Measurements from ENCODE around the gene NOS1.
"Not testable (repeated sequence)": the region's sequence is repeated elsewhere in the genome, so short reads cannot be mapped to it uniquely, and the experiment has no call there.

The NOS1 gene

DNA sequence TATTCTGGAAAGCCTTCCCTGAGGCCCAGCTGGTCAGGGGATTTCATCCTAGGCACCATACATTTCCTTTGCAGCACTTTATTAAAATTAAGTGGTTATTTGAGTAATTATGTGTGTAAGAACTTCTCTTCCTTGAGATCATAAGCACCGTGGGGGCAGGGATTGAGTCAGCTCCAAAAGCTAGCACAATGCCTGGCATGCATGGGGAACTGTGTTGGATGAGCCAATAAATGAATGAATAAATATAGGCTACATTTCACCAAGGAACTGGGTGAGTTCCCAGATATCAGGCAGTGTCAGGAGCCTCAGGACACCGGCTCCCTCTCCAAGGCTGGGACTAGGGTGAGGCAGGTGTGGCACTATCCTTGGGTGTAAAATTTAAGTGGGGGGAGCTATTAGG lies 88.3 kb downstream of the NOS1 start:
- DNase-seq (ENCODE audit: low read depth, low spot score): no peak

DNA sequence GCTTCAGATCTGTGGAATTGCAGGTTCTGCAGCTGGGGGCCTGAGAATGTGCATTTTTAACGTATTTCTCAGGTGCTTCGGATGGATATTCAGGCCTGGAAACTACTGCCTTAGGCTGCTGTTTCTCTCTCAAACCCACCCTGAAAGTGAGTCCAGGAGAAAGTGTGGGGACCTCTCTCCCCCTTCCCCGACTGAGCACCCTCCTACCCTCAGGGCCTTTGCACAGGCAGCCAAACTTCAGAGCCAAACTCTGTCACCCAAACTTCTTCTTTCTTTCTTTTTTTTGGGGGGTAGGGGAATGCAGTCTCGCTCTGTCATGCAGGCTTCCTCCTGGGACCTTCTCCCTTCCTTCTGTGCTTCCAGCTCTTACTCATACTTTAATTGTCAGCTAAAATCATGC lies 88.7 kb downstream of the NOS1 start:
- no peak for DNase-seq (ENCODE audit: low read depth, low spot score)

DNA sequence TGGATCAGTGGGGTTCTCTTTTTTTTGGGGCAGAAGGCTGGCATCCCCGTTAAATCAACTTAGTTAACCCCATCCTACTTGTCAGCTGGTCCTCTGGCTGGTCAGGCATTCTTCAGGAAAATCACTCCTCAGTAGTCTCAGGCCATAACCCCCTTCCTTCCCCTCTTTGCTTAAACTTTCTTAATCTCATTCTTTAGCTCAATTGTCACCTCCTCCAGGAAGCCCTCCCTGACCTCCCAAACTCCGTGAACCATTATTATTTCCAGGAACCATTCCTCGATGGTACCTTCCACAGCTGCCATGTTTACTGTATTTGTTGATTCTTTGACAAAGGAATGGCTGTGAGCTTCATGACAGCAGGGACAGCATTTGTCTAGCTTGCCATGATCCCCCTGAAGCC lies 98.7 kb downstream of the NOS1 start:
- no peak for DNase-seq (ENCODE audit: low read depth, low spot score)

DNA sequence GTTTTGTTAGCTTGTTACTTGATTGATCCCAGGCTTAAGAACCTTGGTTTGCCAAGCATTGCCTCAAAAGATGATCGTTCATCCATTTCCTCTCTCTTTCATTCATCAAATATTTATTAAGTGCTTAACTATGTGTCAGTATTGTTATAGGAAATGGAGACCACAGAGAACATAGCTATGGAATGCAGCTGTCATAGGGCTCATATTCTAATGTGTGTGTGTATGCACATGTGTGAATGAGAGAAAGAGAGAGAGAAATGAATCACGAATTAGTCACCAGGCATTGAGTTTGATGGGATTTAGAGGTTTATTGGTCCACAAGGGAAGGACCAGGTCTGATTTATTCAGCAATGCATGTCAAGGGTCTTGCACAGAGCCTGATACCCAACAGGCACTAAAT lies 100.2 kb downstream of the NOS1 start:
- DNase-seq (ENCODE audit: low read depth, low spot score): no peak

DNA sequence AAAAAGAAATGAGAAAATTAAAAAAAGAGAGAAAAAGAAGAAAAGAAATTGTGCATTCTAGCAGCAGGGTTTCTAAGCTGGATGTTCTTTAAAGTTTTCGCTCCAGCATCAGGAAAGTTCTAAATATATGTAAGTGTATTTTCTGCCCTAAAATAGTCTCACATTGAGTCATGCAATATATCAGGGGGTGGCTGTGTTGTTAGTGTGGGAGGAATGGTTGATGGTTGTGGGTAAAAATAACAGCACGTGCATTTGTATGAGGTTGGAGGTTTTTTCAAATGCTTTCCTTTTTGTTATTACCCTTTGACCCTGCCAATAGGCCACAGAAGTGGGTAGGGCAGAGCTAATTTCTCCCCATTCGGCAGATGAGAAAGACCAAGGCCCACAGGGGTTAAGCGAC lies 106.0 kb downstream of the NOS1 start:
- no peak for DNase-seq (ENCODE audit: low read depth, low spot score)

DNA sequence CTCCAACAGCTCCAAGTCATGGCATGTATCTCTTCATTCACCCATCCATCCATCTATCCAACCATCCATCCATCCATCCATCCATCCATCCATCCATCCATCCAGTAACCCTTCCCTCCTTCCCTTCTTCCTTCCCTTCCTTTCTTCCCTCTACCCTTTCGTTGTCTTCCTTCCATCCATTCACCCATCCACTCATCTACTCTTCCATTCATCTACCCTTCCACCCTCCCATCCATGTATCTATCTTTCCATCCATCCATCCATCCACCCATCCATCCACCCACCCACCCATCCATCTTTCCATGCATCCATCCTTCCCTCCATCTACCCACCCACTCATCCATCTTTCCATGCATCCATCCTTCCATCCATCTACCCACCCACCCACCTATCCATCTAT lies 117.9 kb downstream of the NOS1 start:
- DNase-seq (ENCODE audit: low read depth, low spot score): no peak

DNA sequence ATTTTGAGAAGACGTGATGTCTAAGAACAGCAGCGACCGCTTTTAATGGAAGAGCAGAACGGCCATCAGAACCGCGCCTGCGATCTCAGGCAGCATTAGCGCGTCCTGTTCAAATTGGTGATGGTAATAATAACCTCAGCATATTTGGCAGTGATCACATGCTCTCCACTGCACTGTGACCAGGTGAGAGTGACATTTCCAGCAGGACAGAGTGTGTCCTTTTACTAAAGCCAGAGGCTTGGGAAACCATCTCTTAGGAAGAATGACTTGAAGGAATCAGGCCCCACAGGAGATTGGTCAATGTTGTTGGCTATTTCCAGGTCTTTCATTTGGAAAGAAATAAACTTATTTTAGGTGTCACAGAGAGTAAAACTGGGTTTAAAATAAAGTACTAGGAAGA lies 119.7 kb downstream of the NOS1 start:
- DNase-seq (ENCODE audit: low read depth, low spot score): no peak

DNA sequence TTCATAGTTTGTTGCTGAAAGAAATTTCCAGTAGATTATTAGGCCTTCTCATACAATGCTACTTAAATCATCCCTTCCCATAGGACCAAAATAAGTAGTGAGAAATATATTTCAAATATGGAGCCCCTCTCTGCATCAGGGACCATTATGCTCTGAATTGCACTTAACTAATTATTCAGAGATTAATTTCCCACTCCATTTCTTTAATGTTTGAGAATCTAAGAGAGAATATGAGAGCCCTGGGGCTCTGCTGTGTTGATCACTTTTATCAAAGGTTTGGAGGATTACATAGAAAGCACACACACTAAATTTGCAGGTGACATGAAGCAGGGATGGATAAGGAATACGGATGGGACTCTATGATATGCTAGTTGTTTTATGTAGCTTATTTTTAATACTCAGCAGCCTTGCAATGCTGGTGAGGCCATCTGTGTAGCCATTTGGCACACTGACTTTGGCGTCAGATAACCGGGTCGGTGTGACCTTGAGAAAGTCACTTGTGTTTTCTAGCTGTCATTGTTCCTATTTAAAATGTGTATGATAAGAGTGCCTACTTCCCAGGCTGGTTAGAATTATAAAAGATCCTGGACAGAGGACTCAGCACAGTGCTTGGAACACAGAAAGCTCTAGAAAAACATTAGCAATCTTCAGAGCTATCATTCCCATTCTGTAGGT lies 121.2 kb downstream of the NOS1 start:
- DNase-seq (ENCODE audit: low read depth, low spot score): no peak

DNA sequence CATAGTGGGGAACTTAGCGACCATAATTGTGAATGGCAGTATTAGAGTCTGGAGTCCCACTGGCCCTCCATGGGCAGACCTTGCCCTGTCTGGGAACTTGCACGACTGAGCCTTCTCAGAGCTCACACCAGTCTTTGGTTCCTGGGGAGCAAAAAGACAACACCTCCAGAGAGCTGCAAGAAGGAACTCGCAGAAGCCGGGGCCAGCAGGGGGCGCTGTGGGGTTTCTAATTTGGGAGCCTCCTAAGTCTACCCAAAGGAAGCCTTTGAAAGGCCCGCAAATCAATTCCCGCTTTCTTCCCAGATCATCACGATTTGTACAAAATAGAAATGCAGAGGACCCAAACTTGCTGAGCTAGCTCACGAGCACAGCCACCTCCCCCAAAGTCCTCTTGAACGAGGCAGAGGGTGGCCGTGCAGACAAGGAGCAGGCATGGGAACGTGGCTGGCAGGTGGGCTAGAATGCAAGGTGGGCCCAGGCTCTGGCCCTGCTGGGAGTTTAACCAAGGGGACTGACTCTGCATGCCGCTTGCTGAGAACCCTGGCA lies 124.9 kb downstream of the NOS1 start:
- peak; percentile 54 for DNase-seq (ENCODE audit: low read depth, low spot score)

DNA sequence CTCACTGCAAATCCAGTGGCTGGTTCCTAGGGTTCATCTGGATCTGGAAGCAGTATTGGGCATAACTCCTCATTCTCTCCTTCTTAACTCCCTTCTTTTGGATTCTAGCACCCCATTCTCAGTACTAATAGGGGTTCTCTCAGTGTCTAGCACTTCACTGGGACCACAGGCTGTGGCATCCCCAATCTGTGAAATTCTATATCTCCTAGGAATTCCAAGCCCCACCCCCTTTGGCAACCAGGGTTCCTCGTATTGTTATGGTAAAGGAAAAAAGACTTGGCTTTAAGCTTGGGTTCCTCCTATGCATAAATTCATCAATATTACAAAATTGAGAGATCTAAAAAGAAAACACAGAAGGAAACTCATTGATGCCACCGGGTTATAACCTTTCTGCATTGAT lies 126.2 kb downstream of the NOS1 start:
- no peak for DNase-seq (ENCODE audit: low read depth, low spot score)

DNA sequence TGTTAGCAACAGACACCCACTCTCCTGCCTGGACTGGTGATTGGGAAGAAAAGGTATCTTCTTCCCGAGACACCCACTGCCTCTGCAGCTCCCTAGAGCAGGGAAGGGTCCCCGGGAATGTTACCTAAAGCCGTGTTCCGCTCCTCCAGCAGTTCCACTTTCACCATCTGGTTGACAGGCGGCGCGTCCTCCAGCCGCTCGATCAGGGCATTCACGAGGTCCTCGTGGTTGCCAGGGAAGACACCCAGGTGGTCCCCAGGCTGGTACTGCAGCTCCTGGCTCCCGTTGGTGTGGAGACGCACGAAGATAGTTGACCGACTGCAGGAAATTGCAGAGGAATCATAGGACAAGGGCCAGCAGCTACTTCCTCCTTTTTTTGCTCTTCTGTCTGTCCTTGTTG lies 127.0 kb downstream of the NOS1 start:
- DNase-seq (ENCODE audit: low read depth, low spot score): no peak

DNA sequence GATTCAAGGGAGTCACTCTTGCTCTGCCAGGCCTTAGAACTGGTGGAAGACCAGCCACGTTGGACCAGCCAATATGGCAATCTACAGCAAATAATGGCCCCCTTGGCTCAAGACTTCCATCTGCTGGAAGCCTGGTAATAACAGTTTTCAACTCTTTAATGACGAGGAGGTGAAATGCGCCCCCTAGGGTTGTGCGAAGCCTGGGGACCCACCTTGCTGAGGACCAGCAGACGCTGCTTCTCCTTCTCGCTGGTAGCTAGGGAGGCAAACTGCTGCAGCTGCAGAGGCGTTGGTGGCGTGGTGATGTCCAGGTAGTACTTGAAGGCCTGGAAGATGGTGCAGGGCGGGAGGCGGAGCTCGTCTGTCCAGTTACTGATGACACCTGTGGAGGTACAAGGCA lies 129.7 kb downstream of the NOS1 start:
- DNase-seq (ENCODE audit: low read depth, low spot score): no peak

DNA sequence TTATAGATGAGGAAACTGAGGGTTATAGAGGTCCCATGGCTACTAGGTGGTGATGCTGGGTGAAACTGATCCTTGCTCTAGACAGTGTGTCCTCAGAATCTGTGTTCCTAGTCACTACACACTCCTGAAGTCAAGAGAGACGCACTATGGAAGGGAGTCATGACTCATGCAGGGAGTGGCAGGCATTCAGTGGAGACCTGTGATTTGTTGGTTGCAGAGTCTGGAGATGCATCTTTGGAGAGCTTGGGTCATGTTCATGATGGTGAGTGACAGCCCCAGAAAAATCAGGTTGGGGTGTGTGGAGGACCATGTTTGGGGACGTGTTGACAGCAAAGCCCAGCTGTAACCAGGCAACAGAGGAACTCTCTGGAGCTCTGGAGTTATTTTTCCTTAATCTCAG lies 133.2 kb downstream of the NOS1 start:
- DNase-seq (ENCODE audit: low read depth, low spot score): no peak

DNA sequence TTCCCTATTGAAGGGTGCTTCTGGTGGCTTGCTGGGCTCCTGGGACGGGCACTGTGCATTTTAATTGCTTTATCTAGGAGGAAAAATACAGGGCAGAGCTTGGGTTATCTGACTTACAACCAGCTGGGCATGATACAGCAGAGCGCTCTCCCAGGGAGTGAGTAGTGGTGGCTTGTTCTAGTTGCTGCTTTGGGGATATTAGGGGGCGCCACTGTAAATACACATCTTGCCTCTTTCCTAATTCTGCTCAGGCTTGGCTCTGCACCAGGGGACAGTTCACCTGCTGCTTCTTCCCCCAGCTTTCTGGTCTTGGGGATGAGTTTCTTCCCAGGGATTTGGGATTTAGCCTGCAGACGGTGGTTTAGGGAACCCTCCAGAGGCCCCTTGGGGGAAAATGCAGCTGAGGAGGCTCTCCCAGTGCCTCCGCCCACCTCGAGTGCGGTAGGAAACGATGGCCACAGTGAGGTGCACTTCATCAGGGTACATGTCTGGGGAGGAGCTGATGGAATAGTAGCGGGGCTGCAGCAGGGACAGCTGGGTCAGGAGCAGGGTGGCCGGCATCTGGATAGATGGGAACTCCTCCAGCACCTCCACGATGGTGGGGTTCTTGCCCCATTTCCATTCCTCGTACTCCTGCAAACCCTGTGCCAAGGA lies 134.3 kb downstream of the NOS1 start:
- DNase-seq (ENCODE audit: low read depth, low spot score): no peak

DNA sequence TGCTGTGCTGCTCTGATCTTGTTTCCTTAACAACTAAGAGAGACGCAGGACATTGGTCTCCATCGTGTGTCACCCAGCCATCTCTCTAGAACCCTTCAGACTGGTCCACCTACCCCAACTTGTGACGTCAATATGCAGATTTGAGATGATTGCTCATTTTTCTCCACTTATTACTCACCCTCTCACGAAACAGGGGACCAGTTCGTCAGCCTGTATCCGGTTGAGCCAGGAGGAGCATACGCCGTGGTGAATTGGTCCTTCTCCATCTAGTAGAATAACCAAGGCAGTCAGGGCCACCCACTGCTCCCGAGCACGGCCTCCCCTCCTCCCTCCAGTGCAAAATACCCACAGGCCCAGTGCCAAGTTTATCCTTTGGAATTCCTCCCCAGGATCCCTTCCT lies 134.9 kb downstream of the NOS1 start:
- DNase-seq (ENCODE audit: low read depth, low spot score): no peak

DNA sequence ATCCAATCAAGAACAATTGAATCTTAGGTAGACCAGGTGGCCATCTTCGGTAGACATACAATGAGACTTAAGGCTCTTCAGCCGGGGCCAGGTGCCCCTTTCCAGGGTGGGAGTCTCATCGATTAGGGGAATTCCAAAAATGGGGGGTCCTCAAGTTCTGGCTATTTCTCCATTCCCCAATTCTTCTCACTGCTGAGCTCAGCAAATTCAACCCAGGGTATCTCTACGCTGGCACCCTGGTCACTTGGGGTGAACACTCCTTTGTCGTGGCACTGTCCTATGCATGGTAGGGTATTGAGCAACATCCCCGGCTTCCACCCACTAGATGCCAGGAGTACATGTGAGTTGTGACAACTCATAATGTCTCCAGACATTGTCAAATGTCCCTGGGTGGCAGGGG lies 136.2 kb downstream of the NOS1 start:
- no peak for DNase-seq (ENCODE audit: low read depth, low spot score)

DNA sequence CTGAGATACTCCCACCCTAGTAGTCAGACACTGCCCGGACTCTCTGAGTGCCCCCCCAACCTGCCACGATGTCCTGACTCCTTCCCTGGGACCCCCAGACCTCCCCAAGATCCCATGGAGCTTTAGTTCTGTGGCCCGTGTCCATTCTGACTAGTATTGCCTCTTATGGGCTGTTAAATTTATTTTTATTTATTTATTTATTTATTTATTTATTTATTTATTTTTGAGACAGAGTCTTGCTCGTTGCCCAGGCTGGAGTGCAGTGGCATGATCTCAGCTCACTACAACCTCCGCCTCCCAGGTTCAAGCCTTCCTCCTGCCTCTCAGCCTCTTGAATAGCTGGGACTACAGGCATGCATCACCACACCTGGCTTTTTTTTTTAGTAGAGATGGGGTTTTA lies 140.5 kb downstream of the NOS1 start:
- DNase-seq (ENCODE audit: low read depth, low spot score): not testable (repeated sequence)

DNA sequence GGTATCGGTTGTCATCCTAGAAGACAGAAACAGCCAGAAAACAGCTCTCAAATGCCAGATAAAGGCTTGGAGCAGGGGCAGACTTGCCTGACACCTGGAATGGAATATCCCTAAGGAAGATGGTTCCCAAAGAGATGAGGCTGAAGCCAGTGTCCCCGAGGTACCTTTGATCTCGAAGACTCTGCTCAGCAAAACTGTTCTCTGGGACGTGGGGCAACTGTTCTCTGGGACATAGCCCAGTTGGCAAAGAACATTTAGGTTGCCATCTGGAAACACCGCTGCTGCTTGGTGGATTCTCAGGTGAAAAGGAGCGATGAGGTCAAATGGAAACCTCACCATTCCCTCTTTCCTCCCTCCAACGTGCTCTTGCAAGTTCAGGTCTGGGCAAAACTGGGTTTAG lies 143.3 kb downstream of the NOS1 start:
- no peak for DNase-seq (ENCODE audit: low read depth, low spot score)

DNA sequence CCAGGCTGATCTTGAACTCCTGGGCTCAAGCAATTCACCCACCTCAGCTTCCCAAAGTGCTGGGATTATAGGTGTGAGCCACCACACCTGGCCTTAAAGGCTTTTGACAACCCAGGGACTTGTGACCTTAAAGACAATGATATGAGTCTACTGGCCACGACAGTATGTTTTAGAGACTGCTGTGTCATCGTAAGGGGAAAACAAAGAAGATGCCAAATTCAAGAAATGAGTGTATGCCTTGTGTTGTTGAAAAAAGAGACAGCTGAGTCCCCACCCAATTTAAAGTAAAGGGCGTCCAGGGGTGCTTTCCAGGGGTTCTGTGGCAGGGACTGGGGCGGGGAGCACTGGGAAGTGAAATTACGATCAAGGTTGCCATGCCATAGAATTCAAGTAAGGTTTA lies 144.7 kb downstream of the NOS1 start:
- no peak for DNase-seq (ENCODE audit: low read depth, low spot score)

DNA sequence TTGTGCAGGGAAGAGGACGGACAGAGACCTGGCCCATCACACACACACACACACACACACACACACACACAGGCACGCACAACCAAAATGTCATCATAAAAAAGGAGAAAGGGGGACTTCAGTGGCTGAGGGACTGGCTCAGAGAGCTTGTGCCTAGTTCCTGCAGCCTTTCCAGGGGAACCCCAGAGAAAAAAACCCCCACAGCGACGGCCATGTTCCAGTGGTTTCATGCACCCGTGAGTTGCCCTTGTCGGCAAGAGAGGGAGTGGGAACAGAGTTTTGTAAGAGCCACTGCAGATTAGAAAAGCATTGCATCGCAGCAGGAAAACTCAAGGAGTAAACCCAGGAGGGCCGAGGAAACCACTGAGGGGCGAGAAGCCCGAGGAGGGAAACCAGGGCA lies 146.6 kb downstream of the NOS1 start:
- DNase-seq (ENCODE audit: low read depth, low spot score): no peak

DNA sequence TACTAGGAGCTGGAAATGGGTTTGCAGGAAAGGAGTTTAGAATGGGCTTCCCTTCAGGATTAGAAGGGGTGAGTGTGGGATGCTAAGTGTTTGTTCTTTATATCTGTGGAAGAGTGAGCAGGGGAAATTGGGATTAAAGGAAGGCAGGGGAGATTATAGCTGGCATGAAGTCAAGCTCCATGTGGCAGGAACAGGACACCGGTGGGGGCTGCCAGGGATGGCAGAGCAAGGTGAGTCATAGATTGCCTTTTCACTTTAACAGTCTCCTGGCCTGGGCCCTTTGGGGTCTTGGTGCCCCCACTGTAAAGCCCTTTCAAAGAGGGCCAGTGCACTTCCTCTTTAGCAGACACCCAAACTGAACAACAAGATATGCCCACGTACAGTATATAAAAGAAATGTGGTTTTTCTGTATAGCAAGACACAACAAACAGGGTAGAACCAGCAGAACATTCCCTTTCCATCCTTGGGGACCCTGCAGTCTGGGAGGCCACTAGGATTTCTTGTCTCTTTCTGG lies 148.1 kb downstream of the NOS1 start:
- DNase-seq (ENCODE audit: low read depth, low spot score): no peak

DNA sequence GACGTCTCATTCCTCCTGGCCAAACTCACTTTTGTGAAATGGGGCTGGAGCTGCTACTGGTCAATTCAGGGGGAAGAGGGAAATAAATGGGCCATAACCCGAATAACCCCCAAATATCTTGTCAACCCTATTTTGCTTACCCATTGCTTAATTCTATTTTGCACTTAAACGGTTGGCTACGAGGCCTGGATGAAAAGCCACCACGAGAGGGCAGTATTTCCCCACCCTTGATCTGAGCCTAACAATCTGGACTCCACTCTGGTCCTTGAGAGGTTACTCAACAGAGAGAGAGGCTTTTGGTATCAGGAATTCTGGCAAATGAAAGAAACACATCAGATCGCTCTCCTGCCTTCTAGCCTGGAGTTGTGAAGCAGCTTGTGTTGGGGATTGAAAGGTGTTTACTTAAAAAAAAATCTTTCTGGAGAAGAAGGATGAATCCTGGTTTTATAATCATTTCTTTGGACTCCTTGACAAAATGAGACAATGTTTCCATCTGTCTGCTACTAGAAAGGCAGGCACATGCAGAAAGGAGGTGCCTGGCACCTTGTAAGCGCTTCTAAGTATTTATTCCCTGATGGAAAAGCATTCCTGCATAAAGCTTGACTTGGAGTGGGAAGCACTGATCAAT lies 148.7 kb downstream of the NOS1 start:
- peak; percentile 38 for DNase-seq (ENCODE audit: low read depth, low spot score)

All from activated CD4-positive, CD25-positive, alpha-beta regulatory T cell treated with anti-CD3 and anti-CD28 coated beads, Interleukin-2, amount 50 U/mL, for 16 hours (primary cell).